ENCODE measurements around the gene DTX4.

The DTX4 gene

DNA sequence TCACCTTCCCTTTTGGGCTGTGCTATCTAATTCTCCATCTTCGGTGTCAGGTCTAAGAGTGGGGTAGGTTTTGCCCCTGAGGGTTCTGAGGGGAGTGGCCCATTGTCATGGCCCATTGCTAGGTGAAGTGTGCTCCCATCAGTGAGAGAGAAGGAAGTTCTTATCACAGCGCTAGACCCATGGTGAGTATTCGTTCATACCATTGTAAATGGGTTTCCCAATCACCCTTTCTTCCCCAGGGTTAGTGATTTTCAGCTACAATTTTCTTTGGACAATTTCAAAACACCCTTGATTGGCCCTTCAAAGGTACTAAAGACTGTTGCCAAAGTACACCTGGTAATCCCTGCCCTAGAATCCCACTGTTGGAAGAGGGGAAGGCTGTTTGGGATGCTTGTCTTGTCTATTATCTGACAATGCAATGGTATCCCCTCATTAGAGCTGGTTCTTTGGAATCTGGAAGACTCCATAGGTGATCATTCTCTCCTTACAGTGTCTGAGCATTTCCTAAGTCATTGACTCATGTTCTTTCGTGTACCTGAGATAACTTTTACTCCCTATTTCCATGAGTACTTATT is 20.6 kb downstream of the DTX4 start:
- DNase-seq: no peak

DNA sequence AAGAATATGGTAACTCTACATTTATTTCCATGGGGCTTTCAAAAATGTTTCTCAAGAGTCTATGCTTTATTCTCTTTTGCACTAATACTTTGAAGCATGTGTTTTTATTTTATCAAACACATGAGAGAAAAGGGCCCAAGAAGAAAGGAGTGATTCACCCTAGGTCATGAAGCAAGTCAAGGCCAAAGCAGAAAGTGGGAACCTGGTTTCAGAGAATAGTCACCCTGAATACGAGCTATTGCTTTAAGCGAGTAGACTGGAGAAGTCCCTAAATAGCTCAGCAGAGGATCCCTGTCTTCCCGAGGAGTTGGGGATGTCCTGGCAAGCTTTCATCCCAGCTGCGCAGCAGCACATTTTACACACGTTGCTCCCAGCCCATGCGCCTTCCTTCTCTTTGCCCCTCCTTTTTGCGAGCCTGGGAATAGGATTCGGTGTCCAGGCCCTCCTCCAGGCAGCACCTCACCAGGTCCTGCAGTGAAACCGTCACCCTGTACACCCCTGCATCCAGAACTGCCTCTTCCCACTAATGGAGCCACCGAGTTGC is 21.7 kb downstream of the DTX4 start:
- peak in 2 of 3 donors; percentile 50 to 53 for DNase-seq

DNA sequence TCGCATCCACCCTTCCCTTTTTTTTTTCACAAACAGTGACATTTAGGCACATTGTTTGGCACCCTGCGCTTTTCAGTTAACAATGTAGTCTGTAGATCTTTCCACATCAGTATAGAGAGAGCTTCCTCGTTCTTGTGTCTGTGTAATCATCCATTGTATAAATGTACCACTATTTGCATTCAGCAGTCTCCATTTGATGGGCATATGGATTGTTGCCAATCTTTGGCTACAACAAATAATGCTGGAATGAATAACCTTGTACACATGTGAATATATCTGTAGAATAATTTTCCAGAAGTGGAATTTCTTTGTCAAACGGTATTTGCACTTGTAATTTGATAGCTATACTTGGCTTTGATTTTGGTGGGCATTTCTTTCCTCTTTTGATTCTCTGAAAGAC is 23.7 kb downstream of the DTX4 start:
- no peak for DNase-seq

DNA sequence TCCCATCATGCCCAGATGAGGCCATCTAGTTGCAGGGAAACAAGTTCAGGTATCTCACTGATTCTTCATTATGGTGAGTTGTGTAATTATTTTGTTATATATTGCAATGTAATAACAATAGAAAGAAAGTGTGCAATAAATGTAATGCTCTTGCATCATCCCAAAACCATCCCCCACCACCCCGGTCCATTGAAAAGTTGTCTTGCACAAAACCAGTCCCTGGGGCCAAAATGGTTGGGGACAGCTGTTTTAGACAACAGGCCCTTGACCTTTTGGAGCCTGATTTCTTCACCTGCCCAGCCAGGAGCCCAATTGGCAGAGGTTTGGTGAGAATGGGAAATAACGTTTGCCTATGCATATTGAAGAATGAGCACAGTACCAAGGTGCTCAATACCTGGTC is 24.8 kb downstream of the DTX4 start:
- DNase-seq: no peak

DNA sequence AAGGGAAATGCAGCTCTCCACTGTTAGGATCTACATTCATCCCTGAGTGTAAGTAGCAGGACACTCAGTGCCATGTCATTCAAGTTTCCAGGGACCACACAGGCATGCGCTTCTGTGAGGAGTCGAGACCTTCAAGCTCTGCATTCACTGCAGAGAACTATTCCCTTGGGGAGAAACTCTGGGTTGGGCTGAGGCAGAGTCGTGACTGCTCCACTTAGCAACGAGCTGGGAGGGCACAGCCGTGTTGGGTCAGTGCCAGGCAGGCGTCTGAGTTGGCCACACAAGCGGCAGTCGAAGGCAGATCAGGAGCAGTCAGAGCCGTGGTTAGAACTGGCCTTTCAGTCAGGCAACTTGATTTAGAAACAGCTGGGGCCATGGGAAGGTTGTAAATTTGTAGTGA is 26.1 kb downstream of the DTX4 start:
- DNase-seq: peak in 2 of 3 donors; percentile 54 to 55

DNA sequence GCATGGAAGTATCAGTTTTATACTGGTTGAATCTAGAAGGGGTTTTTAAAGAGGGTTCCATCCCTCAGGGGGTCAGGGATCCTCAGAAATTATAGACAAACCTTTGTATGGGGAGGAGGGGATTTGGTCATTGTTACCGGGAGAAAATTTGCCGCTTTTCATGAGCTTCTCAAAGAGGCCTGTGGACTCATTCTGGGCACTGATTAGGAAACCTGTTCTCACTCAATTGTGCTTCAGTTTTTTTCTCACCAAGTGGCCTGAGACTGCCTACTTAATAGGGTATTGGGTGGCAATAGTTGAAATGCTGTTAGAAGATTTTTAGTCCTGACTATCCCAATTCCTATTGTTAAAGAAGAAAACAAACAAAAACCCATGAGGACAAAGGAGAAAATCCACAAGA is 26.8 kb downstream of the DTX4 start:
- DNase-seq: peak in 2 of 3 donors; percentile 51 to 52

DNA sequence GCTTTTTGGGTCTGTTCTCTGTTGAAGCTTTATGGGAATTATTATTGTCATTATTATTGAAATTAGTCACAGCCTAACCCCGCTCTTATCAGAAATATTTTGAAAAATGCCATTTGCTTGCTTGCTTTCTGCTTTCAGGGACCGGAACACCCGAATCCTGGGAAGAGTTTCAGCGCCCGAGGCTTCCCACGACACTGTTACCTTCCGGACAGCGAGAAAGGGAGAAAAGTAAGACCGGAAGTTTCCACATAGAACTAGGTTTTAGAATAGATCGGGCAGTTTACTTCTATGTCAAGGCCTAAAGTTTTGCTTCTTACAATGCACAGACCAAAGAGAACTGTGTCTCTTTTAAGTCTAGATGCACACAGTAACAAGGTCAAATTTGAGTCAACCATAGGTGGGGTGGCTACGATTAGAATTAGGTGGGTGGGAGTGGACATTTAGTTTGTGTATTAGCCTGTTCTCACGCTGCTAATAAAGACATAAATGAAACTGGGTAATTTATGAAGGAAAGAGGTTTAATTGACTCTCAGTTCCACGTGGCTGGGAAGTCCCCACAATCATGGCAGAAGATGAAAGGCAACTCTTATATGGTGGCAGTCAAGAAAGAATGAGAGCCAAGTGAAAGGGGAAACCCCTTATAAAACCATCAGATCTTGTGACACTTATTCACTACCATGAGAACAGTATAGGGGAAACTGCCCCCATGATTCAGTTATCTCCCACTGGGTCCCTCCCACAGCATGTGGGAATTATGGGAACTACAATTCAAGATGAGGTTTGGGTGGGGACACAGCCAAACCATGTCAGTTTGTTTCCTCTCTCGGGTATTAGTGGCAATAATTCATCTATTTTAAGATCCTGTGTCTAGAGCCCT is 27.9 kb downstream of the DTX4 start:
- peak; percentile 79 to 90 (median 82) for DNase-seq

DNA sequence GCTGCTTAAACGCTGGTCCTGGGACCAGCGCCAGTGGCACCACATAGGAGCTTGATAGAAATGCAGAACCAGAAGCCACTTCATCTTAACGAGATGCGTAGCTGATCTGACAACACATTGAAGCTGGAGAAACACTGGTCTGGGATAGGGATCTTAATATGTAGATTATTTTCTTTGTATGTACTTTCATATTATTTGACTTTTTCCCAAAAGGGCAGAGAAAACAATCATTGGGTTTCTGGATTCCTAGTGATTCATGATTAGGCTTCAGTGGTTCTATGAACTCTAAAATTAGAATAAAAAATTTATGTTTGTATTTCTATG is 28.5 kb downstream of the DTX4 start:
- DNase-seq: peak in 2 of 3 donors; percentile 65 to 75

DNA sequence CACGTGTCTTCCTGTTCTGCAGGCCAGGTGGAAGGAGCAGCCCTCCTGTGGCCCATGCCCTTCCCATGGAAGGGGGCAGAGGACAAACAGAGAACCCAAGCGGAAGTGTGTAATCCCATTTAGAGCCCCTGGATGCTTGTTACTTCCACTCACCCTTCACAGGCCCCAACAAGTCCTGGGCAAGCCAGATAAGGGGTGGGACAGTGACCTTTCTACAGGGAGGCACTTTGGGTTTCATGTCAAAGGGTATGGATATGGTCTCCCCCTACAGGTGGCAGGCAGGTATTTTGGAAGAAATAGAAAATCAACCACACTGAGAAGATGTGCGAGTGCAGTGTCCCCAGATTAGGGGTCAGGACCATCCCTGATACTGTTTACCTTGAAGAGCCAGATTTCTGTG is 29.4 kb downstream of the DTX4 start:
- DNase-seq: no peak

DNA sequence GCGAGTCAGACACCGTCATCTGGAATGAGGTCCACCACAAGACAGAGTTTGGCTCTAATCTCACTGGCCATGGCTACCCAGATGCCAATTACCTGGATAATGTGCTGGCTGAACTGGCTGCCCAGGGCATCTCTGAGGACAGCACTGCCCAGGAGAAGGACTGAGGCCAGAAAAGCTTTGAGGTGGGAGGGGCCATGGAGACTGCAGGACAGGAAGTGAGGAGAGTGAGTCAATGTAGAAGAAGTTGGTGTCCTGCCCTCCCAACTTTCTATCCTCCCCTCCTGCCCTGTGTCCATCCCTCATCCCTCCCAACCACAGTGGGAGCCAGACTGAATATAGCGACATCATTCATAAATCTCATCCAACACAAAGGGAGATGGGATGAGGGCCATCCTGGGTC is 32.8 kb downstream of the DTX4 start:
- no peak for DNase-seq

DNA sequence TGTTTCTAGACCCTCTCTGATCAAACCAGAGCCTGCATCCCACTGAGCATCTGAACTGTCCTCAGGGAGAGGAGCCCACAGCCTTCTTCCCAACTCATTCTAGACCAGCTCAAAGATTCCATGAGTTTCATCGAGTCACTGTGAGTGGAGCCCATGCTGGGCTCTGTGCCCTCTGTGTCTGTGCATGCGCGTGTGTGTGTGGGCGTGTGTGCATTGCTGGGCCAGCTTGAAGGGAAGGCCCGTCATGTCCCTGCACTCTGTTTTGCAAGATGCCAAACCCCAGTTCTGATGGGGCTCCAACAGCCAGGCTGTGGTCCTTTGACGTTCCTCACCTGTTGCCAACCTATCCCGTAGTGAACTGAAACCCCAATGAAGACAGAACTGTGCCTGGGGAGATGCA is 33.7 kb downstream of the DTX4 start:
- peak in 2 of 3 donors; percentile 54 to 68 for DNase-seq

DNA sequence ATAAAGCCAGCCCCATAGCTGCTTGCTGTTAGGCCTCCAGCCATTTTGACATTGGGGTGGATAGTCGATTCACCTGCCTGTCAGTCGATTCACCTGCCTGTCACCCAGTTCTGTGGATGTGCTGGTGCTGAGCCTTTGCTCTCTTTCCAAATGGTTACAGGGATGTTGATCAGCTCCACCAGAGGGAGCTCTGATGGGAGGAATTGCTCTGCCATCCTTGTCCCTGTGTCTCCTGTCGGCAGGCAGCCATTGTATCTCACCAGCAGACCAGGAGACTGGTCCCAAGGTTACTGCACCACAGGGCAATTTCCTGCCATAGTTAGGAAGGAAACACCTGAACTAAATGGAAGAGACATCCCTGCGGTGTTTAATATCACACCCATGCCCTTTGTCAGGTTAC is 34.7 kb downstream of the DTX4 start:
- DNase-seq: peak; percentile 69 to 79 (median 74)

DNA sequence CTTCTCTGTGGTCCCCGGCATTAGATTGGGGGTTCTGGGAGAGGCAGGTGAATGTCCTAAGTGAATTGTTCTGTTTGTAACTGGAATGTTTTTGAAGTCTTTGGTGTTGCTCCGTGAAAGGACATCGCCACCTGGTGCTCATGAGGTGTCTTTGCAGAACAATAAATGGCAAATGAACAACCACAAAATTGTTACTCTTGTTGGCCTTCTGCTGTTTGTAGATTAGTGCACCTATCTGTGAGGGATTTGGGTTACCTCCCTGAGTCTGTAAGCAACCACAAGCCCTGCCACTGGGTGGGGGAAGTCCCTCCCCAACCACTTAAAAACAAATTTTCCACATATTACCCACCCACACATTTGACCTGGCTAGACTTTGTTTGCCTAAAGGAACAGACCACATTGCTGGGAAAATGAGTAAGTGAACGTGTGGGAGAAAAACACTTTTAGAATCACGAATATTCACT is 36.1 kb downstream of the DTX4 start:
- peak; percentile 67 to 77 (median 76) for DNase-seq

DNA sequence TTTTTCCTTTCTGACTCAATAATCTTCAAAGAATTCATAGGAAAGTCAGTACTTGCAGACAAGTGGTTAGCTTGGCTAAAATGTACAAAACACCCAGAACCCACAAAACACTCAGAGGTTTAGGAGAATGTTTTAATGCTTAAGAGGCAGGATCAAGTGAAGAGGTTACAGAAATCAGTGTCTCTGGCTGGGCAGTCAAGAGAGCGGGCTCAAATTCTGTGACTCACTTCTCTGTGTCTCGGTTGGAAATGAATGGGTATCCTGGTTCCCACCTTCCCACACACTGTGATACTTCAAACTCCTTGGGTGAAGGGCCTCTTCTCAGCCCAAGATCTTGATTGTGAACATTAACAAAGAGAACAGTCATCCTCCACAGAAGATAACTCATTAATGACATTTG is 37.0 kb downstream of the DTX4 start:
- peak in 1 of 3 donors; percentile 59 for DNase-seq

DNA sequence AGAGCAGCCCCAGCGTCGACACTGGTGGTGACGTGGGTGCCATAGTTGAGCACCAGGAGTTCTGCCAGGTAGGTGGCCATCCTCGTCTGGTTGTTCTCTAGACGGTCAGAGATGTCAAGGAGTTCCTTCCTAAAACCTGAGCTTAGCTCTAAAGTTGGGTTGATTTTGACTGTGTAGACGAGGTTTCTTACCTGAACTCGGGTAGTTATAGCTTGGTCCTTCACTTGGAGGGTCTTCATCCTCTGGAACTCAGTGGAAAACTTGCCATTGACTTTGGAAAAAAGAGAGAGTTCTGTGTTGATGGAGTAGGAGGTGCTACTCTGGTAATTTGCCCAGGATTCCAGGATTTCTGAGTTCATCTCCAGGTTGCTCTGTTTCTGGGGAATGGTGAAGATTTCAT is 40.3 kb downstream of the DTX4 start:
- DNase-seq: no peak

DNA sequence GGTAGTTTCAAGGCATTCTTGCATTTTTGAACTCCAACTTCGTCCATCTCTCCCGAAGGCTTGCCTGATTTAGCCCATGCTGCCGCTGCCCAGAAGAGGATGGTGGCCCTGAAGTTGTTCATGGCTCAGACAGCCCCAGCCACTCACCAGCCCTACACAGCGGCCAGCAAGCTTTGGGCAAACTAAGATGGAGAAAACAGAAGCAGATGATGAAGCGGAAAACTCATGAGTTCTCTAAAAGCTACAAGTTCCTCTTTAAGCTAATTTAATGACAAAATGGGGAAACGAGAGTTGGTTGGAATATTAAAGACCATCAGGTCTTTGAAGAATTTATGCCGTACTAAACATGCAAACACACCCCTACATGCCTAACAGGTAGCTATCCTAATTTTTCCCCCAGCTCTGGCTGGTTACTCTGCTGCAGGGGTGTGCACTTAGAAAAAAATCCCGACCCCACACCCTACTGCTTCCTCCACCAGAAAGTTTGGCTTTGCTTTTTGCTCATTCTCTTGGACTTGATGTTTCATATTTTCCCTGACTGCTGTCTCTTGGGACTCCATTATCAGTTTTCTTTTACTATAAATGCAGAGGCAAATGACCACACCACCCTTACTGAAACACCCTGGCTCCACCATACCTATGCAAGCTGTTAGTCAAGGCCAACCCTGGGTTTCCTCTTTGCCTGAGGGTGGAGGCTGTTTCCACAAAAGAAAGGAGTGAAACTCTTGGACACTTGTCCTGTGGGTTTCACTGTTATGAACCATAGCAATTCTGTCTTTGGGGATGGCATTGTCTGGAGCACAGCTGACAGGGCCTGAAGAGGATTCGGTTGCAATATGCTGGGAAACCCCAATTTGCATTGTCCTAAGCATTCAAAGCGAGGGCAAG is 41.1 kb downstream of the DTX4 start, which contains the start of gene MPEG1:
Gene MPEG1, minus strand, starts transcription at position 184 of the 888 bp plus-strand sequence. Its CDS starts 62 bp downstream, at position 122.
- peak; percentile 85 to 93 (median 90) for DNase-seq

DNA sequence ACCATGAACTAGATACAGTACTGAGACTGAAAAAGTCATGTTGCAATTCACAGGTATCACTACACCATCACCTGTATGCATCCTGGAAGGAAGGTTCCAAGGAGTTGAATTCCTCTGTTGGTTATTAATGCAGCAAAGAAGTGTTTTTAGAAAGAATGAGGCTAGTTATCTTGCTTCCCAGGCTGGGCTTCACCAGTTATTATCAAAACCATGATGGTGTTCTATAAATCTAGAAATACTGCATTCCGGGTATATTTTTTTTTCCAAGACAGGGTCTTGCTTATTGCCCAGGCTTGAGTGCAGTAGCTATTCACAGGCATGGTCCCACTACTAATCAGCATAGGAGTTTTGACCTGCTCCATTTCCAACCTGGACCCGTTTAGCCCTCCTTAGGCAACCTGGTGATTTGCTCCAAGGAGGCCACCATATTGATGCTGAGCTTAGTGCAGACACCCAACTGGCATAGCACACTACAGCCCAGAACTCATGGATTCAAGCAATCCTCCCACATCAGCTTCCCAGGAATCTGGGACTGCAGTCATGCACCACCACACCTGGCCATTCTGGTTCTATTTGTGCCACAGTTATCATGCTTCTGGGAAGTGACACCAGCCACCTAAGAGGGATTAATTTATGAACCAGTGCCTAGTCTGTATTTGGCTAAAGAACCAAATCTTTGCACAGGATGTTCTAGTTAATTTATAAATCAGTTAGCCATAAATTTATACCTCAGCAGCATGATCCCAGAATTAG is 42.4 kb downstream of the DTX4 start:
- no peak for DNase-seq

DNA sequence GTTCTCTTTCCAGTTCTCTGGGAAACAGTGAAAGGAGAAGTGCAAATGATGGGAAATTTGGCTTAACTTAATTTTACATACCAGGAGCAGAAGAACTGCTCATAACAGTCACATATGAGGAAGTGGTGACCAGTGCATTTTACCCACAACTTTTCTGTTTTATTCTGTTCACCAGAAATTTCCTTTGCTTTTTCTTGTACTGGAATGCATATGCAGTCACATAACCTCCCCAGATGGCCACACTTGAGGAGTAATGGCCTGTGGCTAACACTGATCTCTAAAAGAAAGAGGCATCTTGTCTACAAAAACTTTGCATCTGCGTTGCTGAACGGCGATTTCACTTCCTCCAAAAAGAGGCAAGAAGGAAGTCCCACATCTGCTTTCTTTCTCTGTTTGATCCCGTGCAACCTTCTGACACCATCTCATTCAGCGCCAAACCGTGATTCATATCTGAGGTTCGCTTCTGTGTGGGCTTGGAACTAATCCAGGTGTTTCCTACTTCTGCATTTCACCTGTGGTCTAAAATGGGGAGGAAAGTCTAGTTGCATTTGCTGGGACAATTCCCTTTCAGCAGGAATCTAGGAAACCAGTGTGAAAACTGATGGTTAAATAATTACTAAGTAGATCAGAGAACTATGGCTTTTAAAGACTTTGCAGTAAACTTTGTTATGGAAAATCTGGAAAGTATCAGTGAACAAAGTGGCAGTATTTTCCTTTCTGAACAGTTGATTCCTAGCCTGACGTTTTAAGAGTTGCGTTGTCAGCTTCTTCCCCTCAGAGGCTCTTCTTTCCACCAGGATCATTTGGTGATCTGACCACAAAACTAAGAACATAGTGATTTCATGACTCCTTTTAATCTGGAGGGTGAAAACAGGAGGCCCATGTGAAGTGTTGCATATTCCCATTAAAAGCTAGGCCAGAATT is 45.0 kb downstream of the DTX4 start:
- peak; percentile 87 to 96 (median 92) for DNase-seq

DNA sequence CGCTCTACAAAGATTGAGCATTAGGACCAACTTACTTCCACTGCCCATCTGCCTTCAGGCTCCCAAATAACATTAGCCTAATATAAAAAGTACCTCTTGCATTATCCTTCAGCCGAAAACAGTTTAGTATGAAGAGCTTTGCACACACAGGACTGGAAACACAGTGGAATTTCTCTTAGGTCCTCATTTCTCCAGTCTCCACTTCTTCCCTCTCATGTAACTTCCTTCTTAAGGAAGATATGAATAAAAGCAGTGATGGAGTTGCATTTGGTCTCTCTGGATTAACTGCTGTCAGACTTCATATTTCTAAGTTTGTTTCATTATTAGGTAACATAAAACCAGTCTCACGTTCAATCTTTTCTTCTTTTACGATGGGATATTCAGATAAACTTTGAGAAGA is 46.4 kb downstream of the DTX4 start:
- DNase-seq: peak in 1 of 3 donors; percentile 46

DNA sequence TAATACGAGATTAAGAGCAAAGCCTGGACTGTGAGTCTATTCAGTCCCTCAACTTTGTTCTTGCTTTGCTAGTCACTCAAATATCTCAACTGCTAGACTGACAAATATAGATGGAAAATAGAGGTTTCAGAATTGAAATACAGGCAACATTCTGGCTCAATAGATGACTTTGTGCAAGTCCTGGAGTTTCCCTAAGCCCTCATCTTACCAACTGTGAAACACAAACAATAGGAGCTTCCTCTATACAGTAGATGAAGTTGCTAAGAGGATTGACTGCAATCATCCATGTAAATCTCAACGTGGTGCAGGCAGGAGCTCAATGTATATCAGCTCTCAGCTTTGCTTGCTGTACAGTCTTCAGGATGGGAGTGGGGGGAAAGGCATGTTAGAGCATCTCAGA is 47.0 kb downstream of the DTX4 start:
- peak; percentile 70 to 87 (median 84) for DNase-seq

DNA sequence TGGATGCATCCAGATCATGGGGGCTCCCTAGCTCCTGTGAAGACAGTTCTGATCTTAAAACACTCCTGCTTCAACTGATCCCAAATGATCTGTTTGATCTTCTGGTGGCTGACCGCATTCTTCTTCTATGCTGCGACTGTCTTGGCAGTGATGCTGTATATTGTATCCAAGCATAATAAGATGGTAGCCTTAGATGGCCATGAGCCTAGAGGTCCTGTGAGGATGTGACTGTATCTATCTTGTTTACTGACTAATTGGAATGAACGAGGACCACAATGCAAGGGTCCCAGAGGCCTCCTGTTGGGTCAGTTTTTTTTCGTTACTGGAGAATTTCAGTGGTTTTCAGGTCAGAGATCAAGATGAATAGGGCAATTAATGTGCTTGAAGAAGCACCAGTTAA is 47.9 kb downstream of the DTX4 start:
- no peak for DNase-seq

All from suppressor macrophage treated with lipopolysaccharide for 1 hour (primary cell).